Keratinocyte (primary cell): Measurements from ENCODE around the gene AMMECR1. TPM values are rescaled to one million over a fixed set of nuclear protein-coding genes. Genes with fewer than 3 reads are reported as not detected.

ENCODE experiments used
- DNase-seq: peaks from one replicate; pipeline ENCODE4 v3.0.0-alpha.2; 2011; ENCODE audit warnings: low read depth, missing footprints, low spot score
- FAIRE-seq: peaks from 2 replicates; lab custom pipeline; 2011; peaks lifted over from hg19 to GRCh38; lab: Jason Lieb, UNC
- H2AFZ ChIP-seq: 2 replicates; pipeline ENCODE4 v1.6.0; 2012; ENCODE audit warnings: low read length, control low read depth, inconsistent platforms; ENCODE audit not compliant: control insufficient read depth
- H3K27ac ChIP-seq: 2 replicates; pipeline ENCODE4 v1.5.1; 2011; ENCODE audit warnings: low read length; ENCODE audit not compliant: control insufficient read depth, insufficient read depth
- H3K27me3 ChIP-seq: 3 replicates; pipeline ENCODE4 v1.6.0; 2011; ENCODE audit warnings: low read length; ENCODE audit not compliant: control insufficient read depth, insufficient read depth; ENCODE audit errors: extremely low read depth
- H3K36me3 ChIP-seq, 2 experiments: 2 replicates in 1 of 2; 3 replicates in 1 of 2; pipeline ENCODE4 v1.5.1; 2011; ENCODE audit warnings: low read length in 2 of 2, mild to moderate bottlenecking in 1 of 2; ENCODE audit not compliant: control insufficient read depth in 2 of 2, insufficient read depth in 2 of 2; ENCODE audit errors: extremely low read depth in 1 of 2
- H3K4me1 ChIP-seq: 3 replicates; pipeline ENCODE4 v1.5.1; 2011; ENCODE audit warnings: low read length; ENCODE audit not compliant: control insufficient read depth, insufficient read depth; ENCODE audit errors: extremely low read depth
- H3K4me2 ChIP-seq: 3 replicates; pipeline ENCODE4 v1.6.0; 2011; ENCODE audit warnings: low read depth, low read length; ENCODE audit not compliant: control insufficient read depth, insufficient read depth; ENCODE audit errors: extremely low read depth
- H3K4me3 ChIP-seq, 3 experiments: fragments of 200-600 bp in 1 of 3; sonication (generic) in 1 of 3; 2 replicates in 2 of 3; 3 replicates in 1 of 3; pipeline ENCODE4 v1.5.1; 2011 to 2016; ENCODE audit warnings: low read length in 3 of 3, mild to moderate bottlenecking in 3 of 3, control low read depth in 2 of 3, inconsistent platforms in 1 of 3, low read depth in 1 of 3, mixed read lengths in 1 of 3, mixed run types in 1 of 3, moderate library complexity in 1 of 3; ENCODE audit not compliant: control insufficient read depth in 2 of 3, insufficient read depth in 2 of 3; ENCODE audit errors: extremely low read depth in 1 of 3
- H3K79me2 ChIP-seq: 2 replicates; pipeline ENCODE4 v1.6.0; 2012; ENCODE audit warnings: low read length; ENCODE audit not compliant: control insufficient read depth, insufficient read depth
- H3K9ac ChIP-seq: 3 replicates; pipeline ENCODE4 v1.6.0; 2011; ENCODE audit warnings: low read length; ENCODE audit not compliant: control insufficient read depth, insufficient read depth; ENCODE audit errors: extremely low read depth
- H3K9me1 ChIP-seq: 3 replicates; pipeline ENCODE4 v1.6.0; 2011; ENCODE audit warnings: low read length; ENCODE audit not compliant: control insufficient read depth, insufficient read depth; ENCODE audit errors: extremely low read depth
- H3K9me3 ChIP-seq: 2 replicates; pipeline ENCODE4 v1.5.1; 2012; ENCODE audit warnings: low read depth, low read length; ENCODE audit not compliant: control insufficient read depth
- H4K20me1 ChIP-seq: 3 replicates; pipeline ENCODE4 v1.6.0; 2011; ENCODE audit warnings: low read length; ENCODE audit not compliant: control insufficient read depth, insufficient read depth; ENCODE audit errors: extremely low read depth
- CTCF ChIP-seq, 3 experiments: IDR thresholded peaks in 1 of 3; conservative IDR thresholded peaks in 1 of 3; optimal IDR thresholded peaks in 1 of 3; 2 replicates in 2 of 3; 3 replicates in 1 of 3; pipeline versions ENCODE3 to v1.5.1; 2011; ENCODE audit warnings: low read length in 3 of 3, mild to moderate bottlenecking in 3 of 3, moderate library complexity in 2 of 3, control low read depth in 1 of 3, inconsistent platforms in 1 of 3; ENCODE audit not compliant: insufficient read depth in 2 of 3; ENCODE audit errors: extremely low read depth in 1 of 3
- EZH2 ChIP-seq: IDR thresholded peaks from one replicate; pipeline ENCODE4 v1.6.1; 2012; ENCODE audit warnings: inconsistent platforms, mild to moderate bottlenecking, low read length, moderate library complexity
- dilution Hi-C: fragments of 300-500 bp; cut with MboI; formaldehyde crosslinking; loops from one replicate; pipeline ENCODE4 v1.7.0; 2020; ENCODE audit warnings: low sequenced_read_pairs; ENCODE audit not compliant: extremely low pct_ligation_motif_present
- polyA plus RNA-seq, 5 experiments: library from polyadenylated mRNA; depleted of rRNA in 3 of 5; stranded (reverse) in 3 of 5; stranded (forward) in 1 of 5; unstranded in 1 of 5; fragments of >200 nt; gene quantifications; 1 replicate in 1 of 5; 2 replicates in 3 of 5; 3 replicates in 1 of 5; pipeline versions ENCODE4 v1.2.1 to v1.2.3, GENCODE V29; 2011 to 2012; ENCODE audit warnings: missing spikeins in 2 of 5, low read depth in 1 of 5, low replicate concordance in 1 of 5

The AMMECR1 gene
- polyA plus RNA-seq, 1 donor (not counting 4 experiments of a cell fraction or from before 2014, with no cell fraction given) = 15.5 TPM

DNA sequence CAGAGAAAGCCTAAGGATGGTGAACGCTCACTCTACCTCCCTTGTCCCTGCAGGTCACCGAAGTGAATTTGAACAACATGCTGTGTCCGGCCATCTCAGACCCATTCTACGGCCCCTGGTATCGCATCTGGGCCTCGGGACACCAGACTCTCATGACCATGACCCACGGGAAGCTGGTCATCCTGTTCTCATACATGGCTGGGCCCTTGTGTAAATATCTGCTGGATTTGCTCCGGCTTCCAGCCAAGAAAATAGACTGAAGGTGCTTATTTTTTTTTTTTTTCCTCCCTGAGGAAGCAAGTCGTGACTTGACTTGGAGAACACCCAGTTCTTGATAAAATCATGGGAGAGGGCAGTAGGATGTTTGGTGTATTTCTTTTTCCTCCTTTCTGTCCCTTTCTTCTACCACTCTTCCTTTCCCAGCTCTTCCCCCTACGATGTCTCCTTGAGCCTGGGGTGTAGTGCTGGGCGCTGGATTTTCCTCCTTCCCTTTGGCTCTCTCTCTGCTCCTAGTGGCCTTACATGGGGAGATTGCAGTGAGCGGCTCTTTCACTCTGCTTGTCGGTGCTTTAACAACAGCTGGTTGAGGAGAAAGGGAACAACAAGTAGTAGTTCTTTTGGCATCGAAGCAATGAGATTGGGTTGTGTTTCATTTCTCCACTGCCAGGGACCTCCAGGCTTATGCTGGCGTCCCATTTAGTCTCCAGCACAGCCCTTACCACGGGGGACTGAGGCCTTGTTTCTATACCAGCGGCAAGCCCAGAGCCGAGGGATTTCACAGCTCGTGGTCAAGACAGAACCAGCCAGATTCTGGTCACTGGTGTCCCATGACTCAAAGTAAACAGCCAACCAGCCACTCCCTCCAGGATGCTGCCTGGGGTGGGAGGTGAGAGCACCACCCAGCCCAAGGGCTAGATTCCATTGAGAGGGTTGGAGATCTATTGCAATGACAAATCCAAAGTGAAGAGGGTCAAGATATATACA is 144.4 kb downstream of the AMMECR1 start:
- Histone ChIP-seq H3K79me2 (no peaks in the 10 kb centered on the region), H3K27me3 (peaks cover 3% of the 10 kb centered on the region), H3K9ac (no peak overlapping the region), H3K4me3 (no peak overlapping the region), H3K4me1 (peaks cover 8% of the 10 kb centered on the region), H3K9me1 (no peaks in the 10 kb centered on the region), H3K4me2 (peak overlapping the region; percentile 44), H3K9me3 (no peaks in the 10 kb centered on the region), H2AFZ (no peak overlapping the region), H3K36me3 (no peaks in the 10 kb centered on the region), H4K20me1 (no peaks in the 10 kb centered on the region), H3K27ac (no peak overlapping the region)
- TF ChIP-seq EZH2 (no peak), CTCF (optimal IDR thresholded peaks at IDR 0.05 in 1 of 3, IDR thresholded peaks at IDR 0.05 in 1 of 3, conservative IDR thresholded peaks at IDR 0.05 in 1 of 3; ENCODE audit: extremely low read depth in 1 of 3, insufficient read depth in 2 of 3, low read length in 3 of 3) (no peak)
- dilution Hi-C loops = no loop called here
- FAIRE-seq (no peak), DNase-seq (no peak)

- H3K4me1 ChIP-seq = peaks cover 8% of the 10 kb centered on the region
- DNase-seq (no peak), FAIRE-seq (no peak)
- no peak overlapping the region for H3K27ac ChIP-seq
- TF ChIP-seq CTCF (optimal IDR thresholded peaks at IDR 0.05 in 1 of 3, IDR thresholded peaks at IDR 0.05 in 1 of 3, conservative IDR thresholded peaks at IDR 0.05 in 1 of 3; ENCODE audit: extremely low read depth in 1 of 3, insufficient read depth in 2 of 3, low read length in 3 of 3) (no peak), EZH2 (no peak)
- H3K9me3 ChIP-seq = no peaks in the 10 kb centered on the region
- H3K9me1 ChIP-seq = no peaks in the 10 kb centered on the region
- H4K20me1 ChIP-seq = no peaks in the 10 kb centered on the region
- no peak overlapping the region for H3K4me3 ChIP-seq
- dilution Hi-C loops = no loop called here
- no peak overlapping the region for H3K4me2 ChIP-seq
- no peak overlapping the region for H3K9ac ChIP-seq
- H3K79me2 ChIP-seq = no peaks in the 10 kb centered on the region
- H2AFZ ChIP-seq = no peak overlapping the region
- peaks cover 3% of the 10 kb centered on the region for H3K27me3 ChIP-seq
- no peaks in the 10 kb centered on the region for H3K36me3 ChIP-seq
These were observed 145.7 kb downstream of the AMMECR1 start for GRCh38 chrX:110172215-110172614.
